Measurements from ENCODE around the gene STIP1.

DNA sequence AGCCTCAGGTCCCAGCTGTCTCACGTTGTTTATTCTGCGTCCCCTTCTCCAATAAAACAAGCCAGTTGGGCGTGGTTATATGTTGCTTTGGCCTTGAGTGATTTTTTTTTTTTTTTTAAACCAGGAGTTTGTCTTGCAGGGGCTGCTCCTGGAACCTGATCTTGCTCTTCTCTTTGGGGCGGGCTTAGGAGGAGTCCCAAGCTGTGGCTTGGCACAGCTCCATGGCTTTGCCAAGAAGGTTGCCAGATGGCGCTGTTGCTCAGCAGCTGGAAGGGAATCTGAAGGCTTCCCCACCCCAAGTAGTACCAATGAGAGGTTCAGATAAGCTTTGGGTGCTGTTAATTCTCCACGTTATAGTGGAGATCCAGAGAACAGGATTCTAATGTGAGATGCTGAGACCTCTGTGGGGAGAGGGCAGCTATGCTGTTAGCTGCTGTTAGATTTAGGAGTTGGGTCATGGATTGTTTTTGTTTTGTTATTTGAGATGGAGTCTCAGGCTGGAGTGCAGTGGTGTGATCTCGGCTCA lies 18.6 kb downstream of the STIP1 start:
- no peak for TF ChIP-seq POLR2A (IDR thresholded peaks at IDR 0.05; ENCODE audit: low read depth, low read length)
- no peak for TF ChIP-seq POLR2AphosphoS5 (IDR thresholded peaks at IDR 0.05; ENCODE audit: low read depth, low read length)
